GM12878 (cell line): ENCODE results near the gene ZNF695. TPM values are rescaled to one million over a fixed set of nuclear protein-coding genes. Genes with fewer than 3 reads are reported as not detected.

Experiments used
- ATAC-seq: fragments of 200-7000 bp; cut with Tn5 transposase; 3 replicates; pipeline ENCODE4 v1.9.1; 2020; ENCODE audit warnings: mild to moderate bottlenecking, moderate library complexity
- BruUV-seq: library from RNA; stranded (reverse); fragments of 400-500 nt; replicated peaks from 2 replicates; lab custom pipeline; 2021; lab: Mats Ljungman, UMichigan
- CTCF ChIA-PET: fragments of 300-600 bp; sonication (Branson Sonifier 250); formaldehyde crosslinking; extraction: SDS; loops from one replicate; lab custom pipeline; 2021; ENCODE audit warnings: inconsistent platforms; lab: Yijun Ruan, JAX
- POLR2A ChIA-PET: fragments of 350-600 bp; formaldehyde crosslinking; extraction: SDS; loops from one replicate; lab custom pipeline; 2021; ENCODE audit warnings: inconsistent platforms; lab: Charles Lee
- RAD21 ChIA-PET: fragments of 300-600 bp; sonication (Branson Sonifier 250); formaldehyde crosslinking; loops from one replicate; lab custom pipeline; 2023; ENCODE audit warnings: antibody characterized with exemption; ENCODE audit not compliant: unreplicated experiment; lab: Charles Lee
- SMC1A ChIA-PET: fragments of 300-600 bp; sonication (Branson Sonifier 250); formaldehyde crosslinking; loops from one replicate; lab custom pipeline; 2023; ENCODE audit not compliant: unreplicated experiment, uncharacterized antibody; lab: Charles Lee
- DNase-seq: peaks from one replicate; pipeline ENCODE4 v3.0.0-alpha.2; 2011; ENCODE audit warnings: low read depth, low spot score
- FAIRE-seq: peaks from 3 replicates; lab custom pipeline; 2011; peaks lifted over from hg19 to GRCh38; lab: Jason Lieb, UNC
- H2AFZ ChIP-seq: 2 replicates; pipeline ENCODE4 v1.6.0; 2011; ENCODE audit warnings: low read depth, low read length, control low read depth; ENCODE audit not compliant: control insufficient read depth
- H3K27ac ChIP-seq: 2 replicates; pipeline ENCODE4 v1.5.1; 2011; ENCODE audit warnings: control low read depth; ENCODE audit not compliant: control insufficient read depth, insufficient read depth
- H3K27me3 ChIP-seq, 2 experiments: replicated peaks in 1 of 2; 2 replicates each; pipeline versions ENCODE4 v1.6.0 to v1.6.1; 2011; ENCODE audit warnings: low read length in 1 of 2; ENCODE audit not compliant: control insufficient read depth in 2 of 2, insufficient read depth in 2 of 2
- H3K36me3 ChIP-seq, 2 experiments: 2 replicates each; pipeline ENCODE4 v1.5.1; 2011; ENCODE audit warnings: low read length in 1 of 2; ENCODE audit not compliant: control insufficient read depth in 2 of 2, insufficient read depth in 2 of 2
- H3K4me1 ChIP-seq: 2 replicates; pipeline ENCODE4 v1.6.1; 2011; ENCODE audit warnings: mild to moderate bottlenecking, low read length, moderate library complexity, mixed read lengths; ENCODE audit not compliant: control insufficient read depth, insufficient read depth
- H3K4me2 ChIP-seq: 2 replicates; pipeline ENCODE4 v1.6.0; 2011; ENCODE audit warnings: control low read depth; ENCODE audit not compliant: control insufficient read depth, insufficient read depth
- H3K4me3 ChIP-seq: fragments of 200-600 bp; sonication (generic); 2 replicates; pipeline ENCODE4 v1.5.1; 2016
- H3K79me2 ChIP-seq: 2 replicates; pipeline ENCODE4 v1.6.0; 2011; ENCODE audit warnings: low read length; ENCODE audit not compliant: control insufficient read depth, insufficient read depth
- H3K9ac ChIP-seq: 2 replicates; pipeline ENCODE4 v1.8.0; 2011; ENCODE audit warnings: low read length, control low read depth, mixed read lengths; ENCODE audit not compliant: control insufficient read depth, insufficient read depth
- H3K9me3 ChIP-seq: replicated peaks from 3 replicates; pipeline ENCODE4 v1.5.1; 2011; ENCODE audit warnings: mild to moderate bottlenecking, low read length; ENCODE audit not compliant: control insufficient read depth, insufficient read depth
- H4K20me1 ChIP-seq: 2 replicates; pipeline ENCODE4 v1.6.0; 2011; ENCODE audit not compliant: control insufficient read depth, insufficient read depth
- CEBPB ChIP-seq, 2 experiments: fragments of 150-350 bp in 1 of 2; IDR thresholded peaks; 2 replicates each; pipeline ENCODE4 v1.6.1; 2012 to 2014; ENCODE audit warnings: low read depth in 2 of 2, low read length in 2 of 2, borderline replicate concordance in 1 of 2, inconsistent platforms in 1 of 2
- E4F1 ChIP-seq: fragments of 450-650 bp; IDR thresholded peaks from 2 replicates; pipeline ENCODE4 v1.6.1; 2018; ENCODE audit warnings: borderline replicate concordance, mild to moderate bottlenecking; ENCODE audit not compliant: partially characterized antibody
- MTA3 ChIP-seq: IDR thresholded peaks from 2 replicates; pipeline ENCODE4 v1.6.1; 2012; ENCODE audit warnings: low read length, inconsistent platforms, borderline replicate concordance
- PML ChIP-seq: IDR thresholded peaks from 2 replicates; pipeline ENCODE4 v1.6.1; 2012; ENCODE audit warnings: low read length, inconsistent platforms
- RUNX3 ChIP-seq: IDR thresholded peaks from 2 replicates; pipeline ENCODE4 v1.6.1; 2012; ENCODE audit warnings: low read length, inconsistent platforms
- STAT1 ChIP-seq: fragments of 450-650 bp; conservative IDR thresholded peaks from 2 replicates; pipeline ENCODE4 v1.6.1; 2014; ENCODE audit warnings: antibody characterized with exemption, mild to moderate bottlenecking
- WGBS: methylation state at CpG from one replicate; pipeline ENCODE4 v1.1.6; 2016; ENCODE audit warnings: low lambda C conversion rate; ENCODE audit not compliant: insufficient replicate concordance, insufficient coverage; ENCODE audit errors: missing lambda C conversion rate; 5-methylcytosine and 5-hydroxymethylcytosine counted together
- in situ Hi-C: fragments of 300-500 bp; cut with MboI; formaldehyde crosslinking; loops from 9 replicates; pipeline ENCODE4 v1.14.3; 2018; ENCODE audit warnings: mixed read lengths
- intact Hi-C: fragments of 100-400 bp; cut with micrococcal nuclease; formaldehyde crosslinking; loops from one replicate; pipeline ENCODE4 v1.14.2; 2022; ENCODE audit not compliant: unreplicated experiment
- polyA plus RNA-seq, 11 experiments: library from polyadenylated mRNA; depleted of rRNA in 4 of 11; unstranded in 6 of 11; stranded (reverse) in 5 of 11; fragments of >200 nt; fragmentation: Nextera tagmentation in 4 of 11; fragmentation: Illumina TruSeq in 1 of 11; extraction: Ambion mirVana in 4 of 11; extraction: Trizol in 1 of 11; gene quantifications; 1 replicate in 1 of 11; 2 replicates in 10 of 11; pipeline versions ENCODE4 v1.2.1 to v1.2.3, GENCODE V29; 2011 to 2016; ENCODE audit warnings: inconsistent platforms in 2 of 11, missing spikeins in 2 of 11, low read depth in 1 of 11
- total RNA-seq, 4 experiments: library from RNA; depleted of rRNA in 3 of 4; stranded (reverse); fragments of >200 nt in 3 of 4; fragmentation: Illumina TruSeq in 1 of 4; extraction: Trizol in 1 of 4; gene quantifications; 2 replicates each; pipeline versions ENCODE4 v1.2.1 to v1.2.3, GENCODE V29; 2013 to 2021

The ZNF695 gene
- total and polyA plus RNA-seq, 10 of the 15 experiments (the other 5 are each of a cell fraction or from before 2014, with no cell fraction given): 0.04 to 1.8 (median 1.2) TPM

GRCh38 chr1:246969621-246970020 lies 38.2 kb downstream of the ZNF695 start (continued):
- no peak for TF ChIP-seq RUNX3
- TF ChIP-seq MTA3: no peak

- SMC1A ChIA-PET: no interaction called here
- Histone ChIP-seq H3K4me3 (no peak overlapping the region), H3K4me1 (peaks cover 6% of the 10 kb centered on the region), H2AFZ (no peak overlapping the region), H3K4me2 (no peak overlapping the region), H3K79me2 (no peaks in the 10 kb centered on the region), H3K27ac (no peak overlapping the region), H3K9ac (no peak overlapping the region), H3K9me3 (peaks cover 1% of the 10 kb centered on the region), H3K36me3 (no peaks in the 10 kb centered on the region)
- POLR2A ChIA-PET: no interaction called here
- CTCF ChIA-PET: interaction anchor here (2.6 kb wide), 1 partner anchor 59 kb away, joined by 6 read pairs; no protein-coding TSS in a partner anchor
- ATAC-seq (no peak), FAIRE-seq (no peak)
- no TSS peak for BruUV-seq
- RAD21 ChIA-PET: no interaction called here
- intact Hi-C loops (no loop called here), in situ Hi-C loops (no loop called here)
- WGBS: 71% methylated on average over 2 of the region's 2 CpGs
- TF ChIP-seq CEBPB (IDR thresholded peaks at IDR 0.05; ENCODE audit: borderline replicate concordance in 1 of 2, low read depth in 2 of 2, low read length in 2 of 2) (no peak), E4F1 (no peak), PML (no peak), STAT1 (no peak)
- TF ChIP-seq, all 136 proteins: peak for 0
- no peaks in the 10 kb centered on the region for H3K27me3 ChIP-seq
- H4K20me1 ChIP-seq: no peaks in the 10 kb centered on the region
- DNase-seq: no peak
Observed at GRCh38 chr1:246966502-246966901, 41.4 kb downstream of the ZNF695 start.
